CD4-positive, alpha-beta T cell treated with Interleukin-6 at 100 ng/mL for 8 hours (primary cell): ENCODE results near the gene INHBA.

Experiments used
- DNase-seq: peaks from one replicate; pipeline ENCODE4 v3.0.0-alpha.2; 2020; ENCODE audit warnings: mixed read lengths, low spot score

Gene INHBA

DNA sequence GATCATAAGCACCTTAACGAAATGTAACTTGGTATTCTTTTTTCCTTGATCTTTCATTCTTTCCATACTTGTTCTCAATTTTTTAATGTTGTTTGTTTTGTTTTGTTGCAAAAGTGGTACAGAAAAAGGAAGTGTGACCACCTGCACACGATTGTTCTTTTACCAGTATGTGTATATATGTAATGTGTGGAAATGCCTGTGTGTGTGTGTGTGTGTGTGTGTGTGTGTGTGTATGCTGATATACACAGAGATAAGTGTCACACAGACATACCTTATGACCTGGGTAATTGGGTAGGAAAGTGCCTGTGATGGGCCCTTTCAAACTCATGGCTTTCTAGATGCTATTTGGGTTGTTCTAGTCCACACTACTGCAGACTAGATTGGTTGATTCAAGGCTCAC is 14.0 kb downstream of the INHBA start:
- no peak for DNase-seq

DNA sequence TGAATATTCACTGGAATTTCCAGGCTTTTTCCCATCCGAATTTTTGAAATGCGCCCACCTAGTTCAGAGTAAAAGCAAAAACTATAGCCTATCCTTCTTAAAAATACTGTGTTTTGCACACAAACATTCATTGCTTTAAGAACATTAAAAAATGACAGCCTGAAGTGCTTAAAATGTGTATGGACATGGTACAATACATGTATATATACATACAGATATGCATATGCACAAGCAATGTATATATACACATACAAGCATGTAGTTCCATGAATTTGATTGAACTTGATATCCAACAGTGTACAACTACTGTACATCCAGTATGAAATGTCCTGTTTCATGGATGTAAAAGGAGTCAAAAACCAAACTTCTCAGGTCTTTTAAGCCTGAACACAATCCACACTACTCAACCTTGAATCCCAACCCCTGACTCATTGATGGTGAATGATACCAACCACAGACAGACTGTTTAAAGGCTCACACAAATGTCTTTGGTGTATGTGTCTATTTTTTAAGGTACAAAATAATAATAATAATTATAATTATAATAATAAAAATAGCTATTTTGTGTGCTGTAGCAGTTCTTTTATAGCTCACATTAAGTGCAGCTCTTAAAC is 14.8 kb downstream of the INHBA start:
- DNase-seq: no peak

DNA sequence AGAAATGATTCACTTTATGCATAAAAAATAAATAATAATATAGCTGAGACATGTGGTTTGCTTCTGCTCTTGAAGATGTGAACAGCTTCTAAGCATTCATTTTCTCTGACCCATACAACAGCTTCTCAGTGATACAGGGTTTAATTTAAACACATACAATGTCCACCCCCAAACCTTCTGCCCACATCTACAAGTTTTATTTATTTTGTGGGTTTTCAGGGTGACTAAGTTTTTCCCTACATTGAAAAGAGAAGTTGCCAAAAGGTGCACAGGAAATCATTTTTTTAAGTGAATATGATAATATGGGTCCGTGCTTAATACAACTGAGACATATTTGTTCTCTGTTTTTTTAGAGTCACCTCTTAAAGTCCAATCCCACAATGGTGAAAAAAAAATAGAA is 17.2 kb downstream of the INHBA start:
- no peak for DNase-seq

DNA sequence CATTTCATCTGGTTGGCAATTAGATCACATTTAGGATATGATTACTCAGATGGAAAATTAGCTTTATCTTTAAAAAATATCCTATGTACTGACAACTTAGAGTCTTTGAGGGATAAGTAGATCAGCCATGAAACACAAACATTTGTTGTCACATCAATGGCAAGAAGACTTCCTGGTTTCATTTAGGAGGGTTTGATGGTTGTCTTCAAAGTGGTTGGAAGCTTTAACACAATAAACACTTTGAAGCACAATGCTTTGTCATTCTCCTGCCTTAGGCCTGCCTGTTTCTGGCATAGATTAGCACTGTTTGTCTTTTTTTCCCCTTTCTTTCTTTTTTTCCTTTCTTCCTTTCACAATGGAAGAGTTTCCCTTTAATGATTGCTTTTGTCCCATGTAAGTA is 20.5 kb downstream of the INHBA start:
- no peak for DNase-seq

DNA sequence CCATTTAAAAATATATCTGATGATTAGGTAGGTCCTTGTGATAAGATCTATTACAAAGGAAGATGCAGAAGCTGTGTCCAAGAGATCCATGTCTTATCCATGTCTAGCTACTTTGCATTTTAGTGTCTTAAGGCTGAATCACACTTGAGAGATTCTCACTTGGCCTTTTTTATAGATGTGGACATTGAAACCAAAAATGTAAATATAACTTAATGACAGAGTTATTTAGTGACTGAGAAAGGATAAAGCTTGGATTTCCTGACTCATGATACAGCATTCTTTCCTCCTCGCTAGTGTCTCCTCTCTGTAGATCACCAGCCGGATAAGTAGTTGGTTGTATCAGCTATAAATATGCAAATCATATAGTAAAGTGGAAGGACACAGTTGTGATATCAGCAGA is 23.3 kb downstream of the INHBA start:
- no peak for DNase-seq

DNA sequence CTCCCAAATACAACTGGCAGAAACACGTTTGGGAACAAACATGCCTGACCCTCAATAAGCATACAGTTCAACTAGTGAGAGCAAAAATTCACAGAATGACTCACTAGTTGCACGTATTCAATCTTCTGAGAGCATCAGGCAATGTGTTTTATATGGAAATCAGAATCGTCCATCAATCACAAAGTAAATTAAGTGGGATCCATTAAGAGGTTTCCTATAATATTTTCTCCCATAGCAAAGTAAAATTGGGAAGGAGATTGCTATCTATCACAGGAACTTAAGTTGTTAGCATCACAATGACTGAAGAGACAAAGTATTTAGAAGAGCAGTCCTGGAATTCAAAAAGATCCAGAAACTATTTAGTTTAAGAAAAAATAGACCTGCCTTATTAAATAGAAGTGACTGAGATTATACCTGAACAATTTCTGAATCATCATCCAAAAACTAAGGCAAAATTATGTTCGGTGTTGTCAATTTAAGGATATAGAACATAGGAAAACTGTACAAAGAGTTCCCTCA is 28.3 kb downstream of the INHBA start:
- no peak for DNase-seq

DNA sequence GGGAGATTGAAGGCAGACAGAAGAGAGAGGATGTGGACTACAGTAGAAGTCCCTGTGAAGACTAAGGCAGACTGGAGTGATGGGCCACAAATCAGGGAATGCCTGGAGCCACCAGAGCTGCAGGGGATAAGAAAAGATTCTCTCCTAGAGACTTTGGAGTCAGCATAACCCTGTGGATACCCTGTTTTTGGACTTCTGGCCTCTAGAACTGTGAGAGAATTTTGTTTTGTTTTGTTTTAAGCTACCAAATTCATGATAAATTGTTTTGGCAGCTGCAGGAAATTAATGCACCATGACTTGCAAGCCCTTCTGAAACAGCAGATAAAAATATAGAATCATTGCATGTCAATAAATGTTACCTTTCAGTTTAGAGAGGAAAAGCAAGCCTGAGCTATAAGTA is 41.3 kb downstream of the INHBA start:
- no peak for DNase-seq

DNA sequence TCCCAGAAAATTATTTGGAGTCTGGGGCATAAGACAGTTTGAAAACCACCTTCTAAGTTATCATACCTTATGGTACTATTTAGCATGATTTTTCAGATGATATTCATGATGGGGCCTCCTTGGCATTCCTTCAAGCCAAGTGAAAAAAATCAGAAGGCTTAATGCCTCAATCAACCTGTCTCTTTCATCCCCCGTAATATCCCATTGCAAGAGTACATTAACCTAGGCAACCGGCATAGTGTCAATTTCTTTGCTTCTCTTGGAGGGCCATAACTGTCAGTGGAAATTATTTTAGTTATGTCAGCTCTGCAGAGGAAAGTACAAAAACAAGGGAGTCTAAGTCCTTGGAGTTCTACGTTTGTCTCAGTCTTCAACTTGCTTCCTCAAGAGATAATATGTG is 43.4 kb downstream of the INHBA start:
- DNase-seq: no peak

DNA sequence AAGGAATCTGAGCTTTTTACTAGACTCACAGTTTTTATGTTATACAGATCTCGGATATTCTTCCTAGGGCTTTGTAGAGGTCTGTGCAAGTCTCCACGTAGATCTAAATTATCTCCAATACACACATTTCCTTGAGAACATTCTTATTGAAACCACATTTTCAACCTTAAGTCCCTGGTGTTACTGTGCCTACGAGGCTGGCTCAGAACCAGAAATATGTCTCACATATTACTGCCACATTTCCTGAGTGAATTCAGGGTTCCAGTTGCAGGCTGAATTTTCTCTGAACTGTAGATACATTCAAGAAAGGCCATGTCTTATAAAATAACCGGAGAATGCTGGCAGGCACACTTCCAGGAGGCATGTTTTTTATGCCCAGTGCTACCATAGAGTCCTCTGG is 46.5 kb downstream of the INHBA start:
- DNase-seq: no peak

DNA sequence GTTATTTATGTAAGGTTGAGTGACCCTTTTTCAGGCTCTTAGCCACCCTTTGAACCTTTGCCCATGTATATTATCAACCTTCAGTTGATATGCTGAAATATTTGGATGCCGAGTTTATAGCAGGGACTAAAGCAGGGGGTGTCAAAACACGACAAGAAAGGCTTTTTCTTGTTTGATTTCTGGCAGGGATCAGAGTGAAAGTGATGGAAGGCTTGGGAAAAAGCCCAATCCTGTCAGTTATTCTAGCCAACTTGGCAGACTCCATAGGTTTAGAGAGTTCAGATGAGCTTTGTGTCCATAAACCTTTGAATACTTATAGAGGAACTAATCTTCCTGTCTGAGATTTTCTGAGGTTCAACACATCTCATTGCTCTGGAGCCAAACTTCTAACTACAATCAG is 47.5 kb downstream of the INHBA start:
- no peak for DNase-seq

DNA sequence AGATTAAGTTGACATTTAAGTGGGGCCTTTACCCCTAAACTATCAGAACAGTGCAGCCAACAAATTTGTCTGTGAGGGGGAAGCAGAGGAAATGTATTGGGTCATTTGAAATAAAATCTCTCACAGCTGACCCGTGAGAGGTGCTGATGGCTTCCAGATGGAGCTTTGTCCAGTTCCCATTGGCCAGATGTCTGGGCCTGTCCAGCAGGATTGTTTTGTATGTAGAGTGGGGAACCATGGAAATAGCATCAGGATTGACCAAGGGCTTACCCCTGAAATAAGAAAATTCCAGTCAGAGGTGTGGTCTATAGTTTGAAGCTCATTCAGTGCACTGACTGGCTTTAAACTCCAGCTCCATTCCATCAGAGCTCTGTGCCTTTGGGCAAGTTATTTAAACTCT is 50.6 kb downstream of the INHBA start:
- DNase-seq: no peak

DNA sequence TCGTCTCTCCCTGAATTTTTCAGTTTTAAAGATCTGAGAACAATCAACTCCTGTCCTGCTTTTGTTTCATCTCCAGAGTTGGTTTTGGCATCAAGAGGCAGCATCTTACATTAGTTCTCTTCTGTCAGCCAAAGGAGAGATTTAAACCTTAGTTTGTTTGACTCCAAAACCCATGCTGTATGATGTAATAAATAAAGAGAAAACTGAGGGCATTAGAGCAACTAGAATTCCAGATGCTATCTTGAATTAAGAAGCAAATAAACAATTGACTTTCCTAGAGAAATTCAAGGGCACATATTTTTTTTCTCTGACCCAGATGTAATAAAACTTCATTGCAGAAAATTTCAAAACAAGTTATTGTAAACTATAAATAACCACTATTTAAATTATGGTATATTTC is 54.4 kb downstream of the INHBA start:
- DNase-seq: no peak

DNA sequence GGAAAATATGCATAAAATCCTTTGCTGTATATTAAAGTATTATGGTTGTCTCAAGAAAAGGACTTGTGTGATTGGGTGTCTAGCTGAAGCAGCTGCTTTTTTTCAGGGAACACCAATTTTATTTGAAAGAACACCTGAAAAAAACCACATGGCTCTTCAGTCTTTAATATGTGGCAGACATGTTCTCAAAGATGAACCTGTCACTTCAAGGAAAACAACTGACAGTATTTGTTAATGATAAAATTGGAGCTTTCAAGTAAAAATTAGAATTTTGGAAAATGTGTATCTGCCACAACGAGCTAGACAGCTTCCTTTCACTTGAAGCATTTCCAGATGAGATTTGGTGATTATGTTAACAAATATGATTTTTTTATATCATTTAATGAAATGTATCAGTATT is 59.3 kb downstream of the INHBA start:
- DNase-seq: no peak

DNA sequence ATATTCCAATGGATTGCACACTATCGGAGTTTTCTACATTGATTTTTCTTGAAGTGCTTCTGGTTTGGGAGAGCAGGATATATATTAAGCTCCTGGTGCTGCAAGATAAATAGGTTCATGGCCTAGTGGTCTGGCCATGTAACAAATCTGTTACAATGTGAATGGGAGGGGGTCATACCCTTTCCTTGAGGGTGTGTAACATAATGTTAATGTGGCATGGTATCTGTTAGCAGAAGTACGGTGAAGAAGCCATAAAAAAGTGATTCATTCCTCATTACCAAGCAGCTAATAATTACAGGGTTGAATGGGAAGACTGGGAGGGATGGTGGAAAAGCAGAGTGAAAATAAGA is 61.2 kb downstream of the INHBA start:
- DNase-seq: no peak

DNA sequence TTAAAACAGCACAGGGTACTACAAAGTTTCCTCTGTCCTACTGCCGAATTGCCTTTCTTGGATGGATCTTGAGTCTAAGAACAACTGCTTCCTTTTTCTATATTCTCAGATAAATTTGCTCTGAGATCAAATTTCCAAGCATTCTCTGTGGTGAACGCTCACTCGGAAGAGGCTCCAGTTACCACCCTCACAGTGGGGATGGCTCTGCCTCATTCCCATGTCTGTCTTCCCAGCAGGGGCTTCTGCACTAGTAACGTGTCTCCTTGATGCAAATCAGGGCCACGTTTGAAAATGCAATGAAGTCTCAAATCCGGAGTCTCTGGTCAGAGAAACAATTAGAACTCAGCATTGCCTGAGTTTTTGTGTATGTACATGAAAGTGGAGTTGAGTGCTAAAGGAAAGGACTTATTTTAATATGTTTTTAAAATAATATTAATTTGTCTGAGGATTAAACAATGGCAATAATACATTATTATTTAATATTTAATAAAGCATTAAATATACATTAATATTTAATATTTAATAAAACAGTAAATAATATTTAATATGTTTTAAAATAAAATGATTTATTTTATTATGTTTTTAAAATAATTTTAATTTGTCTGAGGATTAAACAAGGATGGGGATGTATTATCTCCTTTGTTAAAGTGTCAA is 61.8 kb downstream of the INHBA start:
- no peak for DNase-seq

DNA sequence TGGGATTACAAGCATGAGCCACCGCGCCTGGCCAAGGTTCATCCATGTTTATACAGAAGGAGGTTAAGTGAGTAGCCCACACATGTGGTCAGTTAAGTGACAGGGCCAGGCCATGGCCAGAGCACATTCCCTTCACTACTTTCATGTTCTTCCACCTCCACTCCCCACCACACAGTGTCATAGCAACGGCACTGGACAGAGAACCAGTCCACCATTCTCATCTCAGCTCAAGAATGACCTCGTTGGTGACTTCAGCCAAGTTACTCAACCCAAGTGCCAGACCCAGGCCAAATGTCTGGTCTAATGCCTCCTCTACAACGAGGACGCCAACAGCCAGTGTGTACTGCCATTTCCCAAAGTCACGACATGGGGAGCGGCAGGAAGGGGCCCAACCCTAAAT is 62.4 kb downstream of the INHBA start:
- DNase-seq: no peak

DNA sequence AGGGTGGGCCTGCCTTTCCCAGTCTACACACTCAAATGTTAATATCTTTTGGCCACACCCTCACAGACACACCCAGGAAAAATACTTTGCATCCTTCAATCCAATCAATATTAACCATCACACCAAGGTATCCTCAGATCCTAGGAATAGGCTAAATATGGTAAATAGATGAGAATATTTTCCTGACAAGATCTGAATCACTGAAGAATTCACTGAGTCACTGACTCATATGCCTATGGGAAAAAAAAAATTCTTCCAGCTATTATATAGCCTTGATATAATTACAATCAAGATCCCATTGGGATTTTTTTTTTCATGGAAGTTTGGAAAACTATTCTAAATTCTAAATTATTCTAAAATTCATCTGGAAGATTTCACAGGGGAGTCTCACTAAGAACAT is 65.8 kb downstream of the INHBA start:
- no peak for DNase-seq
